ENCODE measurements around the gene SMIM7. TPM values are rescaled to one million over a fixed set of nuclear protein-coding genes. Genes with fewer than 3 reads are reported as not detected.

The SMIM7 gene
- total and polyA plus RNA-seq, 2 experiments from 2014 or later, result 79.0 to 89.9 TPM

DNA sequence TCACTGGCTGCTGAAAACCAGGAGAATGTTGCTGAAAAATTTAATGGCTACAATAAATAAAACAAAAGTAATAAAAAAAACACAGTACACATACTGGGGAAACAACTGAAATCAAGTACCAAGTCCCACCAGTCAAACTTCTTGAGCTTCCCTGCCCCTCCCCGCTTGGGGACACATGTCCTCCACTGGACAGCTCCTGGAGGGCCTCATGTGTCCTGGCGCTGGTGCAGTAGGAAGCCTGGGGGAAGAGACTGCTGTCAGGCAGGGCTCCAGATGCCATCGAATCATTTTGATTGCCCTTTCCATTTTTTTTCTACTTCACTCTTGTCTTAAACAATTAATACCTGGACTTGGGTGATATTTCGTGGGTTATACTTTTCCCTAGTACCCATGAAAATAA is 61.1 kb downstream of the SMIM7 start:
- no peaks in the 10 kb centered on the region for H3K4me1 ChIP-seq (ENCODE audit: insufficient read depth)
- peaks cover 100% of the 10 kb centered on the region for H3K79me2 ChIP-seq (ENCODE audit: insufficient read depth)
- H3K9me2 ChIP-seq (ENCODE audit: insufficient read depth), result no peaks in the 10 kb centered on the region
- no peak overlapping the region for H2AFZ ChIP-seq
- no peak overlapping the region for H3K9ac ChIP-seq
- no peaks in the 10 kb centered on the region for H3K36me3 ChIP-seq (ENCODE audit: low read depth)
- H3K9me3 ChIP-seq (ENCODE audit: low read depth), result no peaks in the 10 kb centered on the region
- no peaks in the 10 kb centered on the region for H3K27me3 ChIP-seq (replicated peaks; ENCODE audit: insufficient read depth)
- WGBS, 2 experiments (ENCODE audit: low coverage in 1 of 2, low lambda C conversion rate in 2 of 2, missing lambda C conversion rate in 2 of 2), result 39 to 46% methylated on average over 4 of the region's 4 CpGs
- TF ChIP-seq EZH2phosphoT487 (IDR thresholded peaks at IDR 0.05; ENCODE audit: insufficient read depth, low read depth) (no peak), EZH2 (IDR thresholded peaks at IDR 0.05; ENCODE audit: insufficient read depth, poor library complexity, severe bottlenecking) (no peak)
- DNase-seq, result no peak
- no peak overlapping the region for H3K4me2 ChIP-seq (ENCODE audit: unreplicated experiment)
- no peak overlapping the region for H3K4me3 ChIP-seq
- H3F3A ChIP-seq (ENCODE audit: insufficient read depth), result no peaks in the 10 kb centered on the region
- no peak overlapping the region for H3K27ac ChIP-seq
- peaks cover 17% of the 10 kb centered on the region for H4K20me1 ChIP-seq (ENCODE audit: insufficient read depth)
- in situ Hi-C loops (cut with MboI), result no loop called here

DNA sequence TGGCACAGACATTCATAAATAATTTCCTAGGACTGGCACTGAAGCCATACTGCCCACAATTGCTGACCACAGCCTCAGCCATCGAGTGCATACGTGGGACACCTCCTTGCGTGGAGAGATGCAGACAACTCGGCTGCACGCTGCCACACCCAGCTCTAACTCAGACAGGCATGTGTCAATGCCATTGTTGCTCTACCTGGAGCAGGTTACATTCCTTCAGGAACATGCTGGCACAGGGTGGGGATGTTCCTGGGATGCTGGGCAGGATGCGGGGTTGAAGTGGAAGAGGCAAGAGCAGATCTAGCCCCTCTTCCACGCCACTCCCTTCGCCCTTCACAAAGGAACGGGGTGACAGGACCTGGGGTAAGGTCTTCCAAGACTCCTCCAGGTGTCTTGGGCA is 63.5 kb downstream of the SMIM7 start:
- H3K9me3 ChIP-seq (ENCODE audit: low read depth), result no peaks in the 10 kb centered on the region
- peaks cover 11% of the 10 kb centered on the region for H4K20me1 ChIP-seq (ENCODE audit: insufficient read depth)
- no peaks in the 10 kb centered on the region for H3F3A ChIP-seq (ENCODE audit: insufficient read depth)
- no peak overlapping the region for H3K27ac ChIP-seq
- H3K36me3 ChIP-seq (ENCODE audit: low read depth), result no peaks in the 10 kb centered on the region
- no peak overlapping the region for H3K4me2 ChIP-seq (ENCODE audit: unreplicated experiment)
- no peaks in the 10 kb centered on the region for H3K9me2 ChIP-seq (ENCODE audit: insufficient read depth)
- H3K4me3 ChIP-seq, result no peak overlapping the region
- H3K27me3 ChIP-seq (replicated peaks; ENCODE audit: insufficient read depth), result no peaks in the 10 kb centered on the region
- H3K4me1 ChIP-seq (ENCODE audit: insufficient read depth), result no peaks in the 10 kb centered on the region
- whole genome bisulfite sequencing, 2 experiments (ENCODE audit: low coverage in 1 of 2, low lambda C conversion rate in 2 of 2, missing lambda C conversion rate in 2 of 2), result 94 to 98% methylated on average over 9 of the region's 9 CpGs
- in situ Hi-C loops (cut with MboI), result no loop called here
- no peak overlapping the region for H2AFZ ChIP-seq
- no peak for DNase-seq
- H3K9ac ChIP-seq, result no peak overlapping the region
- no peak for TF ChIP-seq EZH2phosphoT487 (IDR thresholded peaks at IDR 0.05; ENCODE audit: insufficient read depth, low read depth)
- TF ChIP-seq EZH2 (IDR thresholded peaks at IDR 0.05; ENCODE audit: insufficient read depth, poor library complexity, severe bottlenecking), result no peak
- H3K79me2 ChIP-seq (ENCODE audit: insufficient read depth), result peaks cover 100% of the 10 kb centered on the region

Other genes starting within 250 kb of the SMIM7 start
- 3.1 and 9.0 TPM in 2 replicates for gene EPS15L1, start 188.2 kb downstream of the SMIM7 start, total RNA-seq (2014; rRNA removed; shearing (Covaris generic))
- 23.4 and 28.6 TPM in 2 replicates for gene EPS15L1, start 188.2 kb downstream of the SMIM7 start, polyA plus RNA-seq (2016; fragmentation: Nextera tagmentation; extraction: Ambion mirVana)
- not detected in 2 replicates for gene CALR3, start 164.0 kb downstream of the SMIM7 start, total RNA-seq (2014; rRNA removed; shearing (Covaris generic))
- gene CALR3, start 164.0 kb downstream of the SMIM7 start, polyA plus RNA-seq (2016; fragmentation: Nextera tagmentation; extraction: Ambion mirVana), result not detected in 2 replicates
- gene C19orf44, start 163.8 kb downstream of the SMIM7 start, total RNA-seq (2014; rRNA removed; shearing (Covaris generic)), result 4.2 and 5.1 TPM in 2 replicates
- gene C19orf44, start 163.8 kb downstream of the SMIM7 start, polyA plus RNA-seq (2016; fragmentation: Nextera tagmentation; extraction: Ambion mirVana), result 2.4 and 3.5 TPM in 2 replicates
- gene CHERP, start 117.7 kb downstream of the SMIM7 start, total RNA-seq (2014; rRNA removed; shearing (Covaris generic)), result 1.4 and 2.9 TPM in 2 replicates
- 16.8 and 20.5 TPM in 2 replicates for gene CHERP, start 117.7 kb downstream of the SMIM7 start, polyA plus RNA-seq (2016; fragmentation: Nextera tagmentation; extraction: Ambion mirVana)
- 39.7 and 43.2 TPM in 2 replicates for gene SLC35E1, start 87.7 kb downstream of the SMIM7 start, total RNA-seq (2014; rRNA removed; shearing (Covaris generic))
- gene SLC35E1, start 87.7 kb downstream of the SMIM7 start, polyA plus RNA-seq (2016; fragmentation: Nextera tagmentation; extraction: Ambion mirVana), result 35.7 and 38.8 TPM in 2 replicates
- 6.2 and 6.7 TPM in 2 replicates for gene MED26, start 31.9 kb downstream of the SMIM7 start, total RNA-seq (2014; rRNA removed; shearing (Covaris generic))
- 3.3 and 4.4 TPM in 2 replicates for gene MED26, start 31.9 kb downstream of the SMIM7 start, polyA plus RNA-seq (2016; fragmentation: Nextera tagmentation; extraction: Ambion mirVana)
- gene TMEM38A, start 995 bp upstream of the SMIM7 start, total RNA-seq (2014; rRNA removed; shearing (Covaris generic)), result 1.3 TPM in 1 of 2 replicates, not detected in the other
- 1.1 and 1.6 TPM in 2 replicates for gene TMEM38A, start 995 bp upstream of the SMIM7 start, polyA plus RNA-seq (2016; fragmentation: Nextera tagmentation; extraction: Ambion mirVana)
- gene NWD1, start 59.7 kb upstream of the SMIM7 start, total RNA-seq (2014; rRNA removed; shearing (Covaris generic)), result not detected in 2 replicates
- not detected in 2 replicates for gene NWD1, start 59.7 kb upstream of the SMIM7 start, polyA plus RNA-seq (2016; fragmentation: Nextera tagmentation; extraction: Ambion mirVana)
- 18.7 and 21.0 TPM in 2 replicates for gene SIN3B, start 169.3 kb upstream of the SMIM7 start, total RNA-seq (2014; rRNA removed; shearing (Covaris generic))
- 11.9 and 14.9 TPM in 2 replicates for gene SIN3B, start 169.3 kb upstream of the SMIM7 start, polyA plus RNA-seq (2016; fragmentation: Nextera tagmentation; extraction: Ambion mirVana)
- gene F2RL3, start 228.9 kb upstream of the SMIM7 start, total RNA-seq (2014; rRNA removed; shearing (Covaris generic)), result not detected in 2 replicates
- gene F2RL3, start 228.9 kb upstream of the SMIM7 start, polyA plus RNA-seq (2016; fragmentation: Nextera tagmentation; extraction: Ambion mirVana), result not detected in 2 replicates

Measured in GM23248 (cell line).